ENCODE measurements around the gene TFPT.
"Not testable (repeated sequence)": the region's sequence is repeated elsewhere in the genome, so short reads cannot be mapped to it uniquely, and the experiment has no call there.

Gene TFPT

DNA sequence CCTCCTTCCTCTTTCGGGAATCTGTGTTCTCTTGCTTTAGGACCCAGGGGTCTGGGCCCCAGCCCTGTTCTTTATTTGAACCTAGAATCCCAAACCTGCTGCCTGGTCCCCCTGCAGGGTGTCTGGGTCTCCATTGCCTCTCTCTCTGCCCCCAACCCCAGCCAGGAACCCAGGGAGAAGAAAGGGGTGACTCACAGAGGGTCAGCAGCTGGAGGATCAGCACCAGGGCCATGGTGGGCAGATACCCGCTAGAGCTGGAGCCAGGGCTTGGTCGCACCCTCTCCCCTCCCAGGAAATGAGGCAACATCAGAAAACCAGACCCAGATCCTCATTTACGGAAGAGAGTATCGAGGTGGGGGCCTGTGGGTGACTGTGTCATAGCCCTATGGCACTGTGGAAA lies 14.9 kb downstream of the TFPT start, which contains the start of gene OSCAR:
Gene OSCAR (minus strand): TSS at position 243 of the 400 bp plus-strand sequence. CDS start 11 bp downstream, at position 232.
- peaks cover 75 to 78% of the 10 kb centered on the region in 2 experiments for H3K4me1 ChIP-seq (ENCODE audit: control insufficient read depth in 1 of 2, insufficient read depth in 1 of 2, low read depth in 1 of 2, low read length in 1 of 2)
- TF ChIP-seq, protein P1, sequence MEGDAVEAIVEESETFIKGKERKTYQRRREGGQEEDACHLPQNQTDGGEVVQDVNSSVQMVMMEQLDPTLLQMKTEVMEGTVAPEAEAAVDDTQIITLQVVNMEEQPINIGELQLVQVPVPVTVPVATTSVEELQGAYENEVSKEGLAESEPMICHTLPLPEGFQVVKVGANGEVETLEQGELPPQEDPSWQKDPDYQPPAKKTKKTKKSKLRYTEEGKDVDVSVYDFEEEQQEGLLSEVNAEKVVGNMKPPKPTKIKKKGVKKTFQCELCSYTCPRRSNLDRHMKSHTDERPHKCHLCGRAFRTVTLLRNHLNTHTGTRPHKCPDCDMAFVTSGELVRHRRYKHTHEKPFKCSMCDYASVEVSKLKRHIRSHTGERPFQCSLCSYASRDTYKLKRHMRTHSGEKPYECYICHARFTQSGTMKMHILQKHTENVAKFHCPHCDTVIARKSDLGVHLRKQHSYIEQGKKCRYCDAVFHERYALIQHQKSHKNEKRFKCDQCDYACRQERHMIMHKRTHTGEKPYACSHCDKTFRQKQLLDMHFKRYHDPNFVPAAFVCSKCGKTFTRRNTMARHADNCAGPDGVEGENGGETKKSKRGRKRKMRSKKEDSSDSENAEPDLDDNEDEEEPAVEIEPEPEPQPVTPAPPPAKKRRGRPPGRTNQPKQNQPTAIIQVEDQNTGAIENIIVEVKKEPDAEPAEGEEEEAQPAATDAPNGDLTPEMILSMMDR (IDR thresholded peaks at IDR 0.05), result no peak

DNA sequence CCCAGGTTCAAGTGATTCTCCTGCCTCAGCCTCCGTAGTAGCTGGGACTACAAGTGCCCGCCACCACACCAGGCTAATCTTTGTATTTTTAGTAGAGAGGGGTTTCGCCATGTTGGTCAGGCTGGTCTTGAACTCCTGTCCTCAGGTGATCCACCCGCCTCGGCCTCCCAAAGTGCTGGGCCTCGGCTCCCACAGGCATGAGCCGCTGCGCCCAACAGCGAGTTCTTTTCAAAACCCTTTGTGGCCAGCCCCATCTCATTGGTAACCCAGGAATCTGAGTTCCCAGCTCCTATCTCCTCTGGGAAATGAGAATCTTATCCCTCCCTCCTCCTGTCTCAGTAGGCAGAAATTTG lies 15.6 kb downstream of the TFPT start:
- H3K4me1 ChIP-seq (ENCODE audit: control insufficient read depth in 1 of 2, insufficient read depth in 1 of 2, low read depth in 1 of 2, low read length in 1 of 2), result peaks cover 82 to 84% of the 10 kb centered on the region in 2 experiments
- H3K9me3 ChIP-seq, result not testable (repeated sequence)
- peaks cover 11% of the 10 kb centered on the region for H3K36me3 ChIP-seq

More for the DNA sequence above, 14.9 kb downstream of the TFPT start, which contains the start of gene OSCAR:
- peaks cover 7% of the 10 kb centered on the region for H3K36me3 ChIP-seq
- peak within 1 kb of the TSS; percentile 78 to 87 for H3K4me3 ChIP-seq (ENCODE audit: low read depth in 1 of 2, low read length in 1 of 2)
- H3K27ac ChIP-seq, result peak within 1 kb of the TSS; percentile 96
- no peaks in the 10 kb centered on the region for H3K27me3 ChIP-seq
- no peaks in the 10 kb centered on the region for H3K9me3 ChIP-seq

DNA sequence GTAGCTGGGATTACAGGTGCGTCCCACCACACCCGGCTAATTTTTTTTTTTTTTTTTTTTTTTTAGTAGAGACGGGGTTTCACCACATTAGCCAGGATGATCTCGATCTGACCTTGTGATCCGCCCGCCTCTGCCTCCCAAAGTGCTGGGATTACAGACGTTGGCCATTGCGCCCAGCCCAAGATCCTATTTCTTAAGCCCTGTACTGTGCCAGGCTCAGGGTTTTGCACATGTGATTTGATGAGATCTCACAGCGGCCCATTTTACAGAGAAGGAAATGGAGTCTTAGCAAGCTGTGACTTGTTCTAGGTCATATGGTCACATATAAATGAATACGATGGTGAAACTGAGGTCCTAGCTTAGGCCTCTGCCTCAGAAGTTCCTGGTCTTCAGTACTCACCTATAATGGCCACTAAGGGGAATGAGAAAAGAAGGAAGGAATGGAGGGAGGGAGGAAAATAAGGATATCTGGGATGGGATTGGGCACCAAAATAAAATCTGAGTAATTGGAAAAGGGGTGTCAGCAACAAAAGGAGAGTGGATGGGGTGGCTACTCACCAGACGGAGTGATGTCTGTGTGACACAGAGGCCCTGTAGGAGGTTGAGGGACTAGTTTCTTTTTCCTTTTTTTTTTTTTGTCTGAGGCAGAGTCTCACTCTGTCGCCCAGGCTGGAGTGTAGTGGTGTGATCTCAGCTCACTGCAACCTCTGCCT lies 16.1 kb downstream of the TFPT start:
- Histone ChIP-seq H3K4me3 (ENCODE audit: low read depth in 1 of 2, low read length in 1 of 2) (peak overlapping the region; percentile 78 to 87), H3K36me3 (peaks cover 16% of the 10 kb centered on the region), H3K9me3 (no peaks in the 10 kb centered on the region), H3K27me3 (no peaks in the 10 kb centered on the region), H3K4me1 (ENCODE audit: control insufficient read depth in 1 of 2, insufficient read depth in 1 of 2, low read depth in 1 of 2, low read length in 1 of 2) (peaks cover 85 to 87% of the 10 kb centered on the region in 2 experiments), H3K27ac (peak overlapping the region; percentile 96)
- TF ChIP-seq, protein P1 (IDR thresholded peaks at IDR 0.05), result no peak

More for the DNA sequence above, 15.6 kb downstream of the TFPT start:
- H3K27ac ChIP-seq, result peak overlapping the region; percentile 96
- peak overlapping the region; percentile 78 to 87 for H3K4me3 ChIP-seq (ENCODE audit: low read depth in 1 of 2, low read length in 1 of 2)
- H3K27me3 ChIP-seq, result not testable (repeated sequence)

DNA sequence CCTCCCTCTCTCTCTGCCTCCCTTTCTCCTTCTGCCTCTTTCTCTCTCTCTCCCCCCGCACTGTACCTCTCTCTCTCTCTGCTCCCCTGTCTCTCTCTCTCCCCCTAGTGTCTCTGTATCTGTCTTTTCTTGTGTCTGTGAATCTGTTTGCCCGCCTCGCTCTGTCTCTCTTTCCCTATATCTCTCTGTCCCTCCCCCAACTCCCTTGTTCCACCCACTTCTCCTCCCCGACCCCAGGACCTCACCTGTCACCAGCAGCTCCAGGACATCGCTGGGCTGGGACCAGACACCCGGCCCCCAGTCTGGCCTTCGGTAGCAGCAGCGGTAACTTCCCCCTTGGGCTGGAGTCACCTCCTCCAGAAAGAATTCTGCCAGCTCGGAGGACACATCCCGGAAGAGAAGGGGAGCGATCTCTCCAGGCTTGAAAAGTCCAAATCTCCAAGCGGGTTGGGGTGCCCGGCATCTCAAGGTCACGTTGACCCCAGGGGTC lies 18.8 kb downstream of the TFPT start:
- peak overlapping the region; percentile 88 for H3K27ac ChIP-seq
- peaks cover 70 to 77% of the 10 kb centered on the region in 2 experiments for H3K4me1 ChIP-seq (ENCODE audit: control insufficient read depth in 1 of 2, insufficient read depth in 1 of 2, low read depth in 1 of 2, low read length in 1 of 2)
- TF ChIP-seq, protein P1 (IDR thresholded peaks at IDR 0.05), result no peak
- H3K36me3 ChIP-seq, result peaks cover 25% of the 10 kb centered on the region
- peak overlapping the region; percentile 33 to 78 for H3K4me3 ChIP-seq (ENCODE audit: low read depth in 1 of 2, low read length in 1 of 2)
- H3K27me3 ChIP-seq, result no peaks in the 10 kb centered on the region
- H3K9me3 ChIP-seq, result no peaks in the 10 kb centered on the region

DNA sequence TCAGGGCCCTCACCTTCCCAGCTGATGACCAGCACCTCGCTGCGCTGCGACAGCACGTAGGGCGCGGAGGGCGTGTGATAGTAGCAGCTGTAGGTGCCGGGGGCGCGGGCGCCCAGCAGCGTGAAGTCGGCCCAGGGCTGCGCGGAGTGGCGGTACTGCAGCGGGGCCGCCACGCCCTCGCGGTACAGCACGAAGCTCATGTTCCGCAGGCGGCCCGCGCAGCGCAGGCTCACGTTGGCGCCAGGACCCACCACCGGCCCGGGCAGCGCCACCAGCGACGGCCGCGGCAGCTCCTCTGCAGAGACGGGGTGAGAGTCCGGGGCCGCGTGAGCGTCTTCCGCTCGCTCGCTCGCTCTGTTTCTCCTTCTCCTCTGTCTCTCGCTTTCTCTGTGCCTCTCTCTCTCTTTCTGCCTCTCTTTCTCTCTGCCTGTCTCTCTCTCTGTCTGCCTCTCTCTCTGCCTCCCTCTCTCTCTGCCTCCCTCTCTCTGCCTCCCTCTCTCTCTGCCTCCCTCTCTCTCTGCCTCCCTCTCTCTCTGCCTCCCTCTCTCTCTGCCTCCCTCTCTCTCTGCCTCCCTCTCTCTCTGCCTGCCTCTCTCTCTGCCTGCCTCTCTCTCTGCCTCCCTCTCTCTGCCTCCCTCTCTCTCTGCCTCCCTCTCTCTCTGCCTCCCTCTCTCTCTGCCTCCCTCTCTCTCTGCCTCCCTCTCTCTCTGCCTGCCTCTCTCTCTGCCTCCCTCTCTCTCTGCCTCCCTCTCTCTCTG lies 19.4 kb downstream of the TFPT start:
- Histone ChIP-seq H3K4me1 (ENCODE audit: control insufficient read depth in 1 of 2, insufficient read depth in 1 of 2, low read depth in 1 of 2, low read length in 1 of 2) (peaks cover 64 to 71% of the 10 kb centered on the region in 2 experiments), H3K27ac (peak overlapping the region; percentile 88), H3K36me3 (peaks cover 25% of the 10 kb centered on the region), H3K4me3 (ENCODE audit: low read depth in 1 of 2, low read length in 1 of 2) (peak overlapping the region; percentile 33 to 78)
- not testable (repeated sequence) for H3K27me3 ChIP-seq, H3K9me3 ChIP-seq

DNA sequence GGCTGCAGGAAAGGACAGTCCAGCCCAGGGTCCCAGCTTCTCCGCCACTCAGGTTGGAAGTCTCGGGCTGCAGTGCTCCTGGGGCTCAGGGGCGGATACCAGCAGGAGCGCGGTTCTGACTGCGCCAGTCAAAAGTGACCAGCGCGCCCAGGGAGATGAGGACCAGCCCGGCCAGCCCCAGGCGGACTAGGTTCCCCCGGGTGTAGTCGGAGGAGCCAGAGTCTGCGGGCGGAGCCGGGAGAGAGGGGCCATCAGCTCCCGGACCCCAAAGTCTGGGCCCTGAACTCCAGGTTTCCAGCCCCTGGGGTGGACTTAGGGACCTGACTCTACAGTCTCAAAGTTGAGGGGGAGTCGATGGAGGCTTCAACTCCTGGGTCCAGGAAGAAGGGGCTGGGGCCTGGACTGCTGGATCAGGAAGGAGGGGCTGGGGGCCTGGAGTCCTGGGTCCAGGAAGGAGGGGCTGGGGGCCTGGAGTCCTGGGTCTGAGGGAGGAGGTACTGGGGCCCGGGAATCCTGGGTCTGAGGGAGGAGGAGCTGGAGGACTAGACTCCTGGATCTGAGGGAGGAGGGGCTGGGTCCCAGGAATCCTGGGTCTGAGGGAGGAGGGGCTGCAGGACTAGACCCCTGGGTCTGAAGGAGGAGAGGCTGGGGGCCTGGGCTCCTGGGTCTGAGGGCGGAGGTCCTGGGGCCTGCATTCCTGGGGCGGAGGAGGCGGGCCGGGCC lies 20.2 kb downstream of the TFPT start:
- Histone ChIP-seq H3K4me1 (ENCODE audit: control insufficient read depth in 1 of 2, insufficient read depth in 1 of 2, low read depth in 1 of 2, low read length in 1 of 2) (peaks cover 57 to 63% of the 10 kb centered on the region in 2 experiments), H3K36me3 (peaks cover 25% of the 10 kb centered on the region), H3K27ac (peak overlapping the region; percentile 88), H3K4me3 (ENCODE audit: low read depth in 1 of 2, low read length in 1 of 2) (peak overlapping the region; percentile 33 to 78), H3K27me3 (no peaks in the 10 kb centered on the region), H3K9me3 (no peaks in the 10 kb centered on the region)
- TF ChIP-seq, protein P1 (IDR thresholded peaks at IDR 0.05), result no peak

Data from neutrophil (primary cell).